GM18517 (cell line): ENCODE results near the gene THYN1.

Experiments
- ATAC-seq: cut with Tn5 transposase; IDR thresholded peaks from one replicate; pipeline ENCODE4 v1.9.1; 2021; ENCODE audit warnings: mild to moderate bottlenecking, moderate library complexity; ENCODE audit not compliant: unreplicated experiment

THYN1 gene

DNA sequence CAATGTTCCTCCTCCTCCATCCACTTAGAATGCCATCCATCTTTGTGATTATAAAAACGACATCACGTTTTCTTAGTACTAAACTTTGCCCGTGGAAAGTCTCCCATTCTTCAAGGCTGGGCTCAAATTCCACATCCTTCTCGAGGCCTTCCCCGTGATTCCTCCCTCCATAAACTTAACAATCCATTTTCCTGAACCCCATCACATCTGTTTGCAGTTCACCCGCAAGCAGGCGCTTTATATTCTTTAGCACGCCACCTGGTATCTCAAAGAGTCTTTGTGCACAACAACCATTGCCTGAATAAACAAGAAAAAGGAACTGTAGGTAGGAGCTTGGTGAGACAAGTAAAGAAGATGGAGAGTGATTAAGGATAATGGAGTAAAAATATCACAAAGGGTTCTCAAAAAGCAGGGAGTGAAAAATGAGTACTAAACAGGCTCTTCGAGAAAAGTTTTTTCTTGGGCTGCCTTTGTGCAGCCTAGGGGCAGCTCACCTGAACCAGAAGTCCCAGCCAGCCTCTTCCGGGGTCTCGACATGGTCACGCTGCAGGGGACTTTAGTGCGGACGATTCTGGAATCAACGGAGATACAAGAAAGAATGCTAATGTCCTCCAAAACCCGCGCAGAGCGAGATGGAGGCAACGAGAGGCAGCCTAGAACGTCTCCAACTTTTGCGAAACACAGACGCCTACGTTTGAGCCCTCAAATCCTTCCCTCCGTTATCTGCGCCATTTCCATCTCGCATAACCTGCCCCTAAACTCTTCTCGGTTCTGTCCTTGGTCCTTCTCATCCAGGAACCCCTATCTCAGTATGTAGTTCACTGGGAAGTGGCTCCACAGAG is 585 bp downstream of the THYN1 start:
- peak; percentile 49 for ATAC-seq

DNA sequence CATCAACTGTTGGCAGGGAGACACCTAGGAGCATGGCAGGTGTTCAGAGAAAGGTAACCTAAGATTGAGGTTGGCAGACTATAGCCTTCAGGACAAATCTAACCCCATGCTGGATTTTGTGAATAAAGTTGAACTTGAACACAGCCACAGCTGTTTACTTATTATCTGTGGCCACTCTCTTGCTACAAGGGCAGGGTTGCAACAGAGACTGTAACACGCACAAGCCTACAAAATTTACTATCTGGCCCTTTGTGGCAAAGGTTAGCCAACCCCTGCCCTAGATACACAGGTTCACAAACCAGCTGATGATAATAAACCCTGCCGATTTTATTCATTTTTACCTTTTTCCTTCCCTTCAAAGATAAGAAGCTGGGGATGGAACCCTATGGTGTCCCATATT is 2.5 kb downstream of the THYN1 start:
- no peak for ATAC-seq

DNA sequence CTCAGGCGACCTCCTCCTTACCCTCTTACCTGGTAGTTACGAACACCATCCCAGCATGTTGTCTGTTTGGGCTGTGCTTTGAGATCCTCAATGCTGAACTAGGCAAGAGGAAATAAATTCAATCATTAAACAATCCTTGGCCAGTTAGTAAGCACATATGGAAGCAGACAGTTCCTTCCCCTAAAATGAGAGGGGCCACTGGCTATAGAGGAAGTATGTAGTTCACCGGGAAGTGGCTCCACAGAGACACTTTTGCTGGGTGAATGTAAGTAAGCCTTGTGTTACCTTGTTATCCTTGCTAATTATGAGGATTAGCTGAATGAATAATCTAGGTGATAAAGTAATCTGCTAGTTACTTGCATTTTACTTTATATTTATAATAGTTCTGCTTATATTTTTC is 2.9 kb downstream of the THYN1 start:
- ATAC-seq = no peak

DNA sequence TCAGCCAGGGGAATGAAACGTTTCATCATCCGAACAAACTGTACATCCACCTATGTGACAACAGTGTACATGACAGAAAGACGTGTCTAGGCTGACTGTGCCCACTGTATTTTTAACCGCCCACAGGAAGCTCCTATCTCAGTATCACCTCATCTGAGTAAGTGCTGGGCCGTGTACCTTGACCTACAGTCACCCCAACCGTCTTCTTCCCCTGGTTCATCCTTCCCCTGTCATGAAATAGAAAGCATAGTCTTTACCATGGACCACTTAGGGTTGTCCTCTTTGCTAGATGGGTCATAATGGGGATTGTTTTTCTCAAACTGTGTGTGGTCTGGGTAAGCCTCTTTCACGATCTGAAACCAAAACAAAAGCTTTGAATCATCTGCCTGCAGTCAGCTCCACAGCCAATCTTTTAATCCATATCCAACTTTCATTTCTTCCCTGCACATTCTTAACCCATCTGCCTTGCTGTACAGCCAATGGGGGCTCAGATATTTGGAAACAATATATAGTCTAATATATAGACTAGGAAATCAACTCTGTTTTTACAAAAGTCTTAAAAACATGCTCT is 4.2 kb downstream of the THYN1 start:
- ATAC-seq = no peak

DNA sequence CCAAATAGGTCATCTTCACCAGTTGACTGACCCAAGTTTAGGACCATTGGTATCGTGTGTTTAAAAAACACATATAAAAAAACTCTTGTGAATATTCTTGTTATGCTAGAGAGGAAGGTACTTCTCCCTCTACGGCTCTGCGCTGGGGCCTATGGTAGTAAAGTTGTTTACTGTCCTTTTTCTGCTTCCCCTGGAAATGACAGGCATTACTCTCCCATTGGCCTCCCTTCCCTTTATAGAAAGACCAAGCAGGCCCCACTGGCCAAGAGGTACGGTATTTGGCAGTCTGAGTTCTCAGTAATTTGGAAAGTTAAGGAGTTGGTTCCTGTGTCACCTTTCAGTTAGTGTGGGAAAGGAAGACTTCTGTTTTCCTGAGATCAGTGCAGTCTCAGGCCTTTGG is 6.5 kb downstream of the THYN1 start:
- no peak for ATAC-seq

DNA sequence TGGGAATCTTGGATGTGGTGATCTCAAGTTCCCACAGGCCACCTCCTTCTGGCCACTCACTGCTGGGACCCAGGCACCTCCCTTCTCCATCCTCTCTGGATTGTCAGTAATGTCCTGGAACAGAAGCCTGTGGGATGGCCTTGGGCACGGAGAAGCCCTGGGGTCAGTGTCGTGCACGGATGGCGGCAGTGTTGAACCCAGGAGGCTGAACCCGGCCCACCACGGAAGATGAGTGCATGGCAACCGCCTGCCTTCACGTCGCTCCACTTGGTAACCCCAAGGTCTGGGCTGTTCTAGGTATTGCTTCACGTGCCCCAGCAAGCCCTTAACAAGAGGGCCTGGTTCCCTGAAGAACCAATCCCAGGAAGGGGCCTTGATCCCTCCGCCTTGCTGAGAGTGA is 7.1 kb downstream of the THYN1 start:
- no peak for ATAC-seq

DNA sequence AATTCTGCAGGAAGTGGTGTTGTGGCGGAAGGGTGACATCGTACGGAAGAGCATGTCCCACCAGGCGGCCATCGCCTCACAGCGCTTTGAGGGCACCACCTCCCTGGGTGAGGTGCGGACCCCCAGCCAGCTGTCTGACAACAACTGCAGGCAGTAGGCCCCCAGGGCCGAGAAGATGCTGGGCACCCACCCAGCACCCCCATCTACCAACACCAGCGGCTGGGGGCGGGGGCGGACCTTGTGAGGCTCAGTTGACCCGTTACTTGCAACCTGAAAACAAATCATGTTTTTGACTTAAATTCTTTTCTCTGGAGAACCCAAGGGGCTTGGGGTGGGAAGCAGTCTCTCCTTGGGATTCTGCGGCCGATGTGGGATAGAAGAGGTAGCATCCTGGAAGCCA is 7.7 kb downstream of the THYN1 start:
- no peak for ATAC-seq

DNA sequence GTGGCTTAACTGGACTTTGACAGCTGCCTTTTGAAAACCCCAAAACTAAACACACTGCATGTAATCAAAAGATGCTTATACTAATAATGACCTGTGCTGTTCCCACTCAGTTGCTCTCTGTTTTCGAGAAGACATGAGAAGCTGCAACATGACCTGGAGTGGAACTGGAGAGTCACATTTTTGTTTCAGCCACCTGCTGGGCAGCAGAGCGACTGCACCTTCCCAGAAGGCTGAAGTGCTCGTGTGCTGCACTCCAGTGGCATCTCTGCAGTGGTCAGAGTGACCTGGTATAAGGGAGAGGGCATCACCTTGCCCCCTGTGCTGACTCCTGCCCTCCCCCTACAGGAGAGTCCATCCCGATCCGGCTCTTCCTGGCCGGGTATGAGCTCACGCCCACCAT is 8.6 kb downstream of the THYN1 start:
- ATAC-seq = peak; percentile 66

DNA sequence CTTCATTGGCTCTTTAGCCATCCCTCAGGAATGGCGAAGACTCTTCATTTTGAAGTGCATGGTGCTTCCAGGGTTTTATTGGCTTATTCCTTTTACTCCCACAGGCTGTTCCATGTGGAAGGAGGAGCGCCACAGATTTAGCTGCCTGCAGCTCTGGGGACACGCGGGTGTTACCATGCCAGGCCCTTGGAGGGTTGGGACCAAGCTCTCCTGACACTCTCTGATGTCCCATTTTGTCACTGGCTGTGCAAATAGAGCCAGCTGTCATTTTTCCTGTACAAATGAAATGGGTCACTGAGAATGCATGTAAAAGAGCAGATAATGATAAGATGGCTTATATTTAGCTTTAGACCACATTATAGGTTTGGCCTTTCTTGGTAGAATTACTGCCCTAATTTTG is 9.2 kb downstream of the THYN1 start:
- no peak for ATAC-seq

DNA sequence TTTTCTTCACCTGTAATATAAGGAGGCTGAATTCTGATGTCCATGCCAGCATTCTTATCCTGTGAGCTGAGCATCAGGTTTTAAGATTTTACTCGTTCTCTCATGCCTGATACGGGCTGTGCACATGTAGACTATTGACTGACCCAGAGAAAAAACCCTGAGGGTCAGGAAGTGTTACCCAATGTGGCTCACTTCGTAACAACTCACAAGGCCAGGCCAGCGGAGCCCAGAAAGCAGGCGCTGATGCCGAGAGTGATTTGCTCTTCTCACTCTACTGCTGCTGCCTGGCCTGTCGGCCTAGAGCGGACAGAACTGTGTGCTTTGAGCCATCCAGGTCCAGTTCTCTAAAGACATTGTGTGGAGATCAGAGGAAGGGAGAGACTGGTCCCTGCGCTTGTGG is 10.8 kb downstream of the THYN1 start:
- no peak for ATAC-seq

DNA sequence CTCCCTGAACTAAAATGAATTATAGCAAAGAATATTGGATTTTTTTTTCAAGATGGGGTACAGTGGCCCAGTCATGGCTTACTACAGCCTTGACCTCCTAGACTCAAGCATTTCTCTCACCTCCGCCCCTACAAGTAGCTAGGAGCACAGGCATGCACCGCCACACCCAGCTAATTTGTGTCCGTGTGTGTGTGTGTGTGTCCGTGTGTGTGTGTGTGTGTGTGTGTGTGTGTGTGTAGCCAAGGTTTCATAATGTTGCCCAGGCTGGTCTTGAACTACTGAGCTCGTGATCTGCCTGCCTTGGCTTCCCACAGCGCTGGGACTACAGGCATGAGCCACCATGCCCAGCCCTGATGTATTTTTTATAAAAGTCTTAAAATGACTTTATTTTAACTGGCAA is 12.6 kb downstream of the THYN1 start:
- no peak for ATAC-seq

DNA sequence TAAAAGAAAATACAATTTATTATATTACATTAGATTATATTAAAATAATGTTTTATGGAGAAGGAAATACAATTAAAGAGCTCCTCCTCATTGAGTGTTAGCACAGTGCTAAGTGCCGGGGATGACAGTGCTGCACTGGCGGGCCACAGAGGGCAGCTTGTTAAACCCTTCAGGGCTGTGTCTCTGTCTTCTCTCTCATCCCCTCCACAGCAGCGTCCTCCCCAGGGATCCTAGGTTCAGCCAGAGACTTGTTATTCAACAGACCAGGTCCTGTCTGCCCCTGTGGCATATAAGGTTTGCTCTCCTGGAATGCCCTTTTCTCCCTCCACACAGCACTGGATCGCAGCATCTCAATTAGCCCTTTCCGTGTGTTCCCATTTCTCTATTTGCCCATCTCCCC is 14.2 kb downstream of the THYN1 start:
- no peak for ATAC-seq

DNA sequence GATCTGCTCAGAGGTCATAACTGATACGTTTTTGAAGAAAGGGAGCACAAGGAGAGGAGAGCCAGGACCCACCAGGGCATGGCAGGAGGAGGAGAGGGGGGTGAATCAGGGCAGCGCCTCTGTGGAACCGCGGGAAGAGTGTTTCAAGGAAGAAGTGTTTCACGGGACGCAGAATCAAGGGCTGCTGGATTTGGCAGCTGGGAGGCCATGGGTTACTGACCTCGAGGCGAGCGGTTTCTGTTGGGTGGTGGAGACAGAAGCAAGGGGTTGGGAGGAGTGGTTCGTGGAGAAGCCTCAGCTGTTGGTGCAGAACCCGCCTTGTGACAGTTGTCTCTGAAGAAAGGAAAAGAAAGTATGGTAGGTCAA is 15.6 kb downstream of the THYN1 start:
- ATAC-seq = no peak

DNA sequence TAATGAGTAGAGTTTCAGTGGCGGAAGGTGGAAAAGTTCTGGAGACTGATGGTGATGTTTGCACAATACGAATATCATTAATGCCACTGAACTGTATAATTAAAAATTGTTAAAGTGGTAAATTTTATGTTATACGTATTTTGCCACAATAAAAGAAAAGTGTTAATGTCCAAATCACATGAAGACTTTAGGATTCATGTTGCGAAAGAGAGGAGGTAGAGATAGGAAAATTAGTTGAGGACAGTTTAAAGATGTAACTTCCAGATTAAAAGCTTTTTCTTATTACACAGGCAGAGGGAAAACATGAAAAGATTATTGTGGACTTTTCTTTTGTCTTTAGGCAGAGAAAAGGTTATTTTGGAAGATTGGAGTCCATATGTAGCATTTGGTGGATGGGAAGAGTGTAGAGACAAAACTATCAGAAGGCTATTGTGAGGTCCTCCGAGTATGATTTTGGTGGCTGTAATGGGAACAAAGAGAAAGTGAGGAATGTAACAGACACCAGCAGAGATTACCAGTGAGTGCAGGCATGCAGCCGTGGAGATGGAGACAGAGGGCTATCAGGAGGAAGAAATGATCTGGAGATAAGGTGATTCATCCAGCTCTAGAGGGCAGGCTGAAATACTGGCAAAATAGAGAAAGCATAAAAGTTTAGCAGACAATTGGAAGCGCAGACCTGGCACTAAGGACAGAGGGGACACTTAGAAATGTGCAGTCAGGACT is 16.2 kb downstream of the THYN1 start:
- ATAC-seq = no peak

DNA sequence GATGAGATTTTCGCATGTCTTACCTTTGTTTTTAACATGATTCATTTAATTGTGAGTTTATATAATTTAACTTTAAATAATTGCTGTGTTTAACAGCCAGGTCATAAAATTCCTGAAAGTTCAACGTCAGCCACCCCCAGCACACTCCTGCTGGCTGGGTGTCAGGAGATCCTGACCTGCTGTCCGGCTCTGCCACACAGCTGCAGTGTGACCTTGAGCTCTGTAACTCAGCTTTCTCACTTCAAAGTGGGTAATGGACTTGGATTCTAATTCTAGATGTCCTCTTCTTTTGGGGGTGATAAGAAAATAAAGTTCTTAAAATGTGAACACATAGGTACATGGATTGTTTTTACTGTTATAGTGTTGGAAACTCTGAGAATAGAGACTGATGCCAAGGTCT is 17.8 kb downstream of the THYN1 start:
- no peak for ATAC-seq

DNA sequence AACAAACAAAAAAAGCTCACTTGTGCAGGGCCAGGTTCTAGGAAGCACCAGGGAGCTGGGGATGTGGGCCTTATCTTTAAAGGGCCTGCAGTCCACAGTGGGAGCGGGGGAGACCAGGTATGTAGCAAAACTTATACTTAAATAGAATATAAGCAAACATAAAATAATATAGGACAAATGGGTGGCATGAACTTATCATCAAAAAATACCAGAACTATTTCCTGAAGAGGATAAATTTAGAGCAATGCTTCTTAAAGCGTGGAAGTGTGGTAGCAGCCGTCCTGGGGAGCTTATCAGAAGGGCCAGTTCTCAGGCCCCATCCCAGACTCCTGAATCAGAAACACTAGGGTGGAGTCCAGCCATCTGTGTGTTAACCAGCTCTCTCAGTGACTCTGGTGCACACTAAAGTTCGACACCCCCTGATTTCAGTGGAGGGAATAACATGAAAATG is 19.4 kb downstream of the THYN1 start:
- ATAC-seq = no peak

DNA sequence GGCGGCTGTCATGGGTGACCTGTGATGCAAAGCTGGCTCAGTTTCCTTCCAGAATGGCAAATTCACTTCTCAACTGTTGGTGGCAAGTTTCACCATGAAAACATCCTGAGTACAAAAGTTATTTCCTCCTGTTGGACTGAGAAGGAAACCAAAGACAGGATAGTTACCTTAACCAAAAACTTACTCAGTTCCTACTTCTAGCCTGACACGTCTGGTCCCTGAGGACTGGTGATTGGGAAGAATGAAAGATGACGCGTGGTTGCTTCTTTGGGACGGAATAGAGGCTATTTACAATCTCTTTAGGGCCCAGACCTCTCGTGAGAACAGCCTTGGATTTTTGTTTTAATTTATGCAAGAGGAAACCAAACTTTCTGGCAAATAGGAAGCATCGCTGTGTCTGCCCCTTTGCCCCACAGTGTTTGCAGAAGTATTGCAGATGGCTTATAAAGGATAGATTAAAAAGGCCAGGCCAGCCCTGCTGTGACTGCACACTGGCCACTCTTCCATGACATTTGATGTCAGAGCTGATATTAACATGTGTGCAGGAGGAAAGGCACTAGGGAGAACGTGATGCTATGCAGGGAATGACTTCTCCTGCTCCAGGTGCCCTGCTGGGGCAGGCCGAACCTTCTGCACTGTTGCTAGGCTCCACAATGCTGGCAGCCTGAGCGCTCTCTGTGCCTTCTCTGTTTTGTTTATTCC is 21.0 kb downstream of the THYN1 start:
- no peak for ATAC-seq

DNA sequence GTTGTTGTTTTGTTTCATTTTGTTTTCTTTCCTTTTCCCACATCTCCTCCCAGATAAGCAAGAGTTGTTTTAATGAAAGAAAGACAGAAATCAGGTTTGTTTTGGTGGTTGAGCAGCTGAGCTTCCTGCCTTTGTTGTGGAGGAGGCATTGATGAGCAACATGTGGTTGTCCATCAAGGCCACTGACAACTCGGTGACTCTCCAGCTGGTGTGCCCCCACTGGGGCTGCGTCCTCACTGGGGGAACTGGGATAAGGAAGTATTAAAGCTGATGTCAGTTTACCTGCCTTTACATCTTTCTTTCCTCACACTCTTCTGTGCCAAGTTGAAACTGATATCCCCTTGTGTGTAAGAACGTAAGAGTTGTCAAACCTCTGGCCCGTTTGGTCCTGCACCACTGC is 22.8 kb downstream of the THYN1 start:
- ATAC-seq = no peak

DNA sequence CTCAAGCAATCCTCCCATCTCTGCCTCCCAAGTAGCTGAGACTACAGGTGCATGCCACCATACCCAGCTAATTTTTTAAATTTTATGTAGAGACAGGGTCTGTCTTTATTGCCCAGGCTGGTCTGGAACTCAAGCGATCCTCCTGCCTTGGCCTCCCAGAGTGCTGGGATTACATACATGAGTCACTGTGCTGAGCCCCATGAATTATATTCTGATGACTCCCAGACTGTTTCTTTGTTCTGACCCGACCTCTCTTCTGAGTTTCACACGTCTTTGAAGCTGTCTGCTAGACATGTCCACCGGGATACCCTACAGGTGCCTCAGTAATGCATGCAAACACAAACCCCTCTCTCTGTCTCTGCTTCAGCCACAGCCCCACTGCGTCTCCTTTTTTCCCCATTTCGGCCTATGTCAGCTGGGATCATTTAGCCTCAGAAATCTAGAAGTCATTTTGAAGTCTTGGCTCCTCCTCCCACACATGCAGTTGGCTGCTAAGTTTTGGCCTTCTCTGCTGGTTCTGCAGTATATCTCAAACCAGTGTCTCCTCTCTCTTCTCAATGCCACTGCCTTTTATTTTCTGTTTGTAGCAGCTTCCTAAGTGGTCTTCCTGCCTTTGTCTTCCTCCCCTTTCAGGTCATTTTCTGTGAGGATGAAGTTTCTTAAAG is 23.9 kb downstream of the THYN1 start:
- no peak for ATAC-seq

DNA sequence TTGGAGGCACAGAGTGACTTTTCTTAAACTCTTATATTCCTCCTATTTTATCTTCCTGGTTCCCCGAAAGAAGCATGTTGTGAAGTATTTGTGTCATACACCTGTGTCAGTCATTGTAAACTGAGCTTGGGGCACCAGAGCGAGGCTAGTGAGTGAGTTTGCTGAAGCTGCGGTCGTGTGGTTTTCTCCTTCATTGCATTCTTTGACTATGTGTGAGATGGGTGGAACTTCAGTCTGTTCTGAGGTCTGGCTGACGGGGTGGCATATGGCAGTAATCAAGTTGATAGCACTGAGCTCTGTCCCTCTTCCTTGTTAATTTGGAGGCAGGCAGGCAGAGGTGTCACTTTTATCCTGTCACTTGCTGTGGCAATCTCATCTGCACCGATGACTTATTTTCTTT is 24.5 kb downstream of the THYN1 start:
- peak; percentile 67 for ATAC-seq

DNA sequence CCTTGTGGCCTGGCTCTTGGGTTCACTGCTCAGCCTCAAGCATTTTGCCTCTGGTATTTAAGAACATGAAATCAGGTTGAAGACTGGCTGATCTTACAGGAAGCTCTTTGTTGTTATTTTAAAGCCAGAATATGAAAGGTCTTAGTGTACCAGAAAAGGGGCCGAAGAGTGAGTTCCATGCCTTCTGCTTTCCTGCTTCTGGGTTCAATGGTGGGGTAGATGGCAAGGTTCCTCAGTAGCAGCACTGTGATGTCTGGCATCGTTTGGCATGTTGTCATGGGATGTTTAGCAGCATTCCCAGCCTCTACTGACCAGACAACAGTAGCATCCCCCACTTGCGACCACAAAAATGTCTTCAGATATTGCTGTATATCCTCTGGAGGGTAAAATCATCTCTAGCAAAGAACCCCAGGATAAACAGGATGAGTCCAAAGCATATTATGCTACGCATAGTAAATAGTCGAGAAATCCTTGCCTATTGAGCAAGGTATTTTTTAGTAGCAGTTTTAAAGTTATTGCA is 26.3 kb downstream of the THYN1 start:
- no peak for ATAC-seq
